GM12891 (cell line): ENCODE data around the gene MRPL55.

Source experiments
- PAX5 ChIP-seq: IDR thresholded peaks from 2 replicates; pipeline ENCODE4 v1.6.1; 2011; ENCODE audit warnings: low read length, moderate library complexity, mild to moderate bottlenecking; ENCODE audit not compliant: insufficient read depth, severe bottlenecking
- POLR2A ChIP-seq: IDR thresholded peaks from 2 replicates; pipeline ENCODE4 v1.6.1; 2011; ENCODE audit warnings: low read depth, low read length, control low read depth
- POLR2AphosphoS5 ChIP-seq: IDR thresholded peaks from 2 replicates; pipeline ENCODE4 v1.6.1; 2011; ENCODE audit warnings: low read depth, low read length, control low read depth
- POU2F2 ChIP-seq: IDR thresholded peaks from 2 replicates; pipeline ENCODE4 v1.6.1; 2011; ENCODE audit warnings: low read depth, mild to moderate bottlenecking, control low read depth, low read length, moderate library complexity
- SPI1 ChIP-seq: IDR thresholded peaks from 2 replicates; pipeline ENCODE4 v1.6.1; 2011; ENCODE audit warnings: low read depth, low read length, control low read depth
- TAF1 ChIP-seq: IDR thresholded peaks from 2 replicates; pipeline ENCODE4 v1.6.1; 2011; ENCODE audit warnings: low read depth, low read length, control low read depth

DNA sequence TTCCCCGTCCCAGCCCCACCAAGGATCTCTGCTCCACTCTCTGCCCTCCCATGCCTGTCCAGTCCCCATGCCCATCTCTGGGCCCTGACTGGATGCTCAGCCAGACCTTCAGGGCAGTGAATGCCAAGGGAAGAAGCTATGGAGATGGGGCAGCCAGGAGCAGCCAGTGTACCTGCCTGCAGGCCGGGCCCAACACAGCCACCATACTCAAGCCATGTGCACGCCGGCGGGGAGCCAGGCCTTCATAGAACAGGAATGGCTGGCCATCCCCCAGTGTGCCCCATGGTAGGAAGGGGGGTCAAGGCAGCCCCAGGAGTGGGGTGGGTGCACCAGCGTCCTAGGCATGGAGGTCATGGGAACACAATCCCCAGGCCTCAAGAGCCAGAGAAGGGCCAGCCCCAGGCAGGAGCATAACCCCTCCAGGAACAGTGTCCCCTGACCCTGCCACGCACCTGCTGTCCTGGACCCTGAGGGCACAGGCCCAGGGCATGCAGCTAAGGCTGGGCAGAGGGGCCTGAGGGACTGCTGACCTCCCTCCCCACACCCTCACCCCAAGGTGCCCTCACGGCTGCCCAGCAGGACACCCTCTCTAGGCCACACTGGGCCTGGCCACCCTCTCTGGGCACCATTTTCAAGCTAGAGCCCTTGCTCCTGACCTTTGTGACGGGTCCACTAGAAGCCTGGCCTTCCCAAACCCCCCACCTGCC, 46.9 kb downstream of the MRPL55 start:
- no peak for TF ChIP-seq POLR2AphosphoS5
- TF ChIP-seq POLR2A: no peak
- no peak for TF ChIP-seq SPI1
- TF ChIP-seq POU2F2: no peak
- TF ChIP-seq PAX5: no peak
- TF ChIP-seq TAF1: no peak
